HG03432 (cell line): ENCODE data around the gene MRPL38.
"Not testable (repeated sequence)": the region's sequence is repeated elsewhere in the genome, so short reads cannot be mapped to it uniquely, and the experiment has no call there.

Experiments
- ATAC-seq: cut with Tn5 transposase; IDR thresholded peaks from one replicate; pipeline ENCODE4 v1.9.1; 2021; ENCODE audit warnings: mild to moderate bottlenecking, moderate library complexity; ENCODE audit not compliant: unreplicated experiment

Gene MRPL38

DNA sequence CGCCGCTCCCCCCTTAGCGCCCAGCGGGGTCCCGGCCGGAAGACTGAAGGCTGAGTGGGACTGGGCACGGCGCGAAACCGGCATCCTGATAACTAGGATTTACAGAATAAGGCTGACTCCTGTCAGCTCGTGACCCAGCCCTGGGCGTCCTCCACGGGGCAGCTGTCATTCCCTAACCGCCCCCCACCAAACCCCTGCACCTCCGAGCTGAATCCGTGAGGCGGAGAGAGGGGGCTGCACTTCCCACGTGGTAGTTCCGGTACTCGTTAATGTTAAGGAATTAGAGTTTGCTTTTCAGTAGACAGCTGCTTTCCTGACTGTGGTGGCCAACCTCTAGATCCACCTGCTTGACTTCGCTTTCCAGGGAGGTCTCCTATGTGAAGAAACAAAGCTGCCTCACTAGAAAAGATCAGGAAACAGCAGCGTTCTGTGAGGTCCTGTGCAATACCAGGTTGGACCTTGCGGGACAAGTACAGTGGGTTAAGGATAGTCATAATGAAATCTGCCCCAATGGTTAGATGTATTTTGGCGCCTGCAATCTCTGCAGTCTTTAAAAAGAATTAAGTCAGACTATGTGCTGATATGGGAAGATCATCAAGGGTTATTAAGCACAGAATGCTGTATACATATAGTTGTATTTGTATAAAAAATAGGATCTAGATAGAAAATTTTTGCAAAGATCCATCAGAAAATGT, 48.5 kb downstream of the MRPL38 start:
- ATAC-seq: peak; percentile 3

- ATAC-seq: peak; percentile 85
Measured at GRCh38 chr17:75855310-75856061, 49.2 kb downstream of the MRPL38 start, which contains the start of gene WBP2. Gene WBP2, minus strand, starts transcription at chr17:75855335. Its CDS starts 38 bp downstream, at chr17:75855297.

DNA sequence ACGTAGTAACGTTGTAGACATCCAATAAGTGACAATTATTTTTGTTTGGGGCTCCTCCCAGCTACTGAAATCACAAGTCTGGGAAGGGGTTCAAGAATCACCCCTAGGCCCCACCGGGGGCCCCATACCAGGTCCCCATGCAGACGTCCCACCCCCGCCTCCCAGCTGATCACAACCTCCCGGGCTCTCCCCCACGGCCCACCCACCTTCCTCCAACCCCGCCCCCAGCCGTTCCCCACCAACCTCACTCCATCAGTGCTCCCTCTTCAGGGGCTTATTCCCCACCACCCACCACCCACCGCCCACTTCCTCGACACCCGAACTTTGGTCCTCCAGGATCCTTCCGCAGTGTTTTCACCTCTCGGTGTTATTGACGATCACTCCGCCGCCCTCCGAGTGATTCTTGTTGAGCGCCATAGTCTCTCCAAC, 49.8 kb downstream of the MRPL38 start:
- ATAC-seq: no peak

- no peak for ATAC-seq
Measured at GRCh38 chr17:75854101-75854748, 50.5 kb downstream of the MRPL38 start.

GRCh38 chr17:75853433-75853832, 51.3 kb downstream of the MRPL38 start:
- no peak for ATAC-seq

DNA sequence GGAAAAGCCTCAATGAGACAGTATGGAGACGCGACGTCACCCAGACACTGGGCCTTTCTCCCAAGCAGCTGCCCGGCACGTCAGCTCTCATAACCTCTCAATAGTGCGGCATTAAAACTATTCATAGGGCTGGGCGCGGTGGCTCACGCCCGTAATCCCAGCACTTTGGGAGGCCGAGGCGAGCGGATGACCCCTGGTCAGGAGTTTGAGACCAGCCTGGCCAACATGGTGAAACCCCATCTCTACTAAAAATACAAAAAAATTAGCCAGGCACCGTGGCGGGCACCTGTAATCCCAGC, 53.0 kb downstream of the MRPL38 start:
- not testable (repeated sequence) for ATAC-seq

GRCh38 chr17:75850928-75851692, 53.6 kb downstream of the MRPL38 start:
- no peak for ATAC-seq

GRCh38 chr17:75849724-75850123, 55.0 kb downstream of the MRPL38 start:
- ATAC-seq: no peak

DNA sequence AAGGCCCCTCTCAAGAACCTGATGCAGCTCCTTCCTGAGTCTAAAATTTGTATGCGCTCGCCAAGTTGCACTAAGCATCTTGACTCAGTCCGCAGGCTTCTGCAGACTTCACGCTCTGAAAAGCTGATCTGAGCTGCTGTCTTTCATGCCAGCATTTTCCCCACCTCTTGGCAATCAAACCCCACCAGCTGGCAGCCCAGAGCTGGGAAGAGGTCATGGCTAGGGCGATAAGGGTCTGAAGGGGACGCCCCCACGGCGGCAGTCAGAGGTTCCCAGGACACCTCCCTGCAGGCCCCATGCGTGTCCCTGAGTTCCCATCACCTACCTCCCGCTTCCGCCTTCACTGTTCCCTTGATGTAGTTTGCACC, 55.4 kb downstream of the MRPL38 start:
- no peak for ATAC-seq
